GM19240 (cell line): Measurements from ENCODE around the gene MBNL2.
A peak's percentile ranks its signal among the peaks of the same experiment; 100 is the strongest.

Experiments used
- DNase-seq: peaks from one replicate; pipeline ENCODE4 v3.0.0; 2011; ENCODE audit warnings: low spot score; ENCODE audit not compliant: insufficient read length

Gene MBNL2

GRCh38 chr13:97253581-97254293, 31.6 kb downstream of the MBNL2 start:
- no peak for DNase-seq

- no peak for DNase-seq
These were observed 32.7 kb downstream of the MBNL2 start for GRCh38 chr13:97254816-97255215.

GRCh38 chr13:97255515-97256021, 33.4 kb downstream of the MBNL2 start:
- DNase-seq, result no peak

- no peak for DNase-seq
These were observed 34.2 kb downstream of the MBNL2 start for GRCh38 chr13:97256343-97256783.

GRCh38 chr13:97257228-97257755, 35.2 kb downstream of the MBNL2 start:
- no peak for DNase-seq

GRCh38 chr13:97257800-97258799, 36.0 kb downstream of the MBNL2 start:
- DNase-seq, result no peak

GRCh38 chr13:97258801-97259200, 36.7 kb downstream of the MBNL2 start:
- DNase-seq, result no peak

GRCh38 chr13:97259410-97259797, 37.3 kb downstream of the MBNL2 start:
- no peak for DNase-seq

- no peak for DNase-seq
These were observed 37.9 kb downstream of the MBNL2 start for GRCh38 chr13:97259798-97260714.

- peak; percentile 27 for DNase-seq
These were observed 39.3 kb downstream of the MBNL2 start for GRCh38 chr13:97261254-97262005.

- no peak for DNase-seq
These were observed 39.9 kb downstream of the MBNL2 start for GRCh38 chr13:97262058-97262457.

- DNase-seq, result no peak
These were observed 41.0 kb downstream of the MBNL2 start for GRCh38 chr13:97263160-97263559.

GRCh38 chr13:97264663-97265062, 42.5 kb downstream of the MBNL2 start:
- no peak for DNase-seq

- no peak for DNase-seq
These were observed 44.2 kb downstream of the MBNL2 start for GRCh38 chr13:97266332-97266731.

- no peak for DNase-seq
These were observed 44.8 kb downstream of the MBNL2 start for GRCh38 chr13:97266772-97267417.

GRCh38 chr13:97267418-97268059, 45.4 kb downstream of the MBNL2 start:
- no peak for DNase-seq

GRCh38 chr13:97268772-97269171, 46.6 kb downstream of the MBNL2 start:
- DNase-seq, result no peak

GRCh38 chr13:97269603-97270002, 47.5 kb downstream of the MBNL2 start:
- DNase-seq, result no peak

GRCh38 chr13:97272526-97272925, 50.4 kb downstream of the MBNL2 start:
- DNase-seq, result no peak
